Measurements from ENCODE around the gene CPNE7.
"Not testable (repeated sequence)": the region's sequence is repeated elsewhere in the genome, so short reads cannot be mapped to it uniquely, and the experiment has no call there.

CPNE7 gene

GRCh38 chr16:89586218-89586617, 10.7 kb downstream of the CPNE7 start:
- DNase-seq = no peak

- no peak for DNase-seq
Observed at GRCh38 chr16:89586853-89587252, 11.3 kb downstream of the CPNE7 start.

GRCh38 chr16:89587676-89588075, 12.1 kb downstream of the CPNE7 start:
- not testable (repeated sequence) for DNase-seq

GRCh38 chr16:89588413-89589109, 13.0 kb downstream of the CPNE7 start:
- no peak for DNase-seq

- DNase-seq = no peak
Observed at GRCh38 chr16:89589241-89589926, 13.8 kb downstream of the CPNE7 start.

GRCh38 chr16:89593841-89594240, 18.3 kb downstream of the CPNE7 start:
- no peak for DNase-seq

GRCh38 chr16:89595330-89596060, 19.9 kb downstream of the CPNE7 start:
- DNase-seq = no peak

- DNase-seq = no peak
Observed at GRCh38 chr16:89596061-89596689, 20.6 kb downstream of the CPNE7 start.

GRCh38 chr16:89596957-89597649, 21.5 kb downstream of the CPNE7 start:
- no peak for DNase-seq

- no peak for DNase-seq
Observed at GRCh38 chr16:89598199-89598598, 22.6 kb downstream of the CPNE7 start.

GRCh38 chr16:89599451-89599858, 23.9 kb downstream of the CPNE7 start:
- peak; percentile 35 for DNase-seq

- no peak for DNase-seq
Observed at GRCh38 chr16:89599902-89600301, 24.3 kb downstream of the CPNE7 start.

- no peak for DNase-seq
Observed at GRCh38 chr16:89600427-89600826, 24.9 kb downstream of the CPNE7 start.

- no peak for DNase-seq
Observed at GRCh38 chr16:89600956-89601355, 25.4 kb downstream of the CPNE7 start.

GRCh38 chr16:89601906-89602272, 26.3 kb downstream of the CPNE7 start:
- DNase-seq = no peak

GRCh38 chr16:89602273-89602951, 26.9 kb downstream of the CPNE7 start:
- DNase-seq = peak; percentile 72

GRCh38 chr16:89602952-89603590, 27.5 kb downstream of the CPNE7 start:
- DNase-seq = no peak

- DNase-seq = no peak
Observed at GRCh38 chr16:89604764-89605163, 29.2 kb downstream of the CPNE7 start.

- no peak for DNase-seq
Observed at GRCh38 chr16:89605186-89605970, 29.8 kb downstream of the CPNE7 start.

GRCh38 chr16:89606006-89606405, 30.4 kb downstream of the CPNE7 start:
- DNase-seq = no peak

GRCh38 chr16:89607453-89607852, 31.9 kb downstream of the CPNE7 start:
- no peak for DNase-seq

Data from activated naive CD4-positive, alpha-beta T cell treated with anti-CD3 and anti-CD28 coated beads, Interleukin-2, amount 50 U/mL, for 16 hours (primary cell).